Measurements from ENCODE around the gene ATP11A.

GRCh38 chr13:112887557-112887991 is 197.7 kb downstream of the ATP11A start:
- TF ChIP-seq, protein P1, sequence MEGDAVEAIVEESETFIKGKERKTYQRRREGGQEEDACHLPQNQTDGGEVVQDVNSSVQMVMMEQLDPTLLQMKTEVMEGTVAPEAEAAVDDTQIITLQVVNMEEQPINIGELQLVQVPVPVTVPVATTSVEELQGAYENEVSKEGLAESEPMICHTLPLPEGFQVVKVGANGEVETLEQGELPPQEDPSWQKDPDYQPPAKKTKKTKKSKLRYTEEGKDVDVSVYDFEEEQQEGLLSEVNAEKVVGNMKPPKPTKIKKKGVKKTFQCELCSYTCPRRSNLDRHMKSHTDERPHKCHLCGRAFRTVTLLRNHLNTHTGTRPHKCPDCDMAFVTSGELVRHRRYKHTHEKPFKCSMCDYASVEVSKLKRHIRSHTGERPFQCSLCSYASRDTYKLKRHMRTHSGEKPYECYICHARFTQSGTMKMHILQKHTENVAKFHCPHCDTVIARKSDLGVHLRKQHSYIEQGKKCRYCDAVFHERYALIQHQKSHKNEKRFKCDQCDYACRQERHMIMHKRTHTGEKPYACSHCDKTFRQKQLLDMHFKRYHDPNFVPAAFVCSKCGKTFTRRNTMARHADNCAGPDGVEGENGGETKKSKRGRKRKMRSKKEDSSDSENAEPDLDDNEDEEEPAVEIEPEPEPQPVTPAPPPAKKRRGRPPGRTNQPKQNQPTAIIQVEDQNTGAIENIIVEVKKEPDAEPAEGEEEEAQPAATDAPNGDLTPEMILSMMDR (IDR thresholded peaks at IDR 0.05): no peak
- no peak for TF ChIP-seq POLR2A (IDR thresholded peaks at IDR 0.05)

All from thyroid gland (tissue), 4 donors.